GM15510 (cell line): ENCODE measurements around the gene SNAP23.
A peak's percentile ranks its signal among the peaks of the same experiment; 100 is the strongest.

Experiments used
- POLR2A ChIP-seq: IDR thresholded peaks from 3 replicates; pipeline ENCODE4 v1.6.1; 2011; ENCODE audit warnings: borderline replicate concordance; ENCODE audit not compliant: insufficient read length; ENCODE audit errors: extremely low read depth

The SNAP23 gene

DNA sequence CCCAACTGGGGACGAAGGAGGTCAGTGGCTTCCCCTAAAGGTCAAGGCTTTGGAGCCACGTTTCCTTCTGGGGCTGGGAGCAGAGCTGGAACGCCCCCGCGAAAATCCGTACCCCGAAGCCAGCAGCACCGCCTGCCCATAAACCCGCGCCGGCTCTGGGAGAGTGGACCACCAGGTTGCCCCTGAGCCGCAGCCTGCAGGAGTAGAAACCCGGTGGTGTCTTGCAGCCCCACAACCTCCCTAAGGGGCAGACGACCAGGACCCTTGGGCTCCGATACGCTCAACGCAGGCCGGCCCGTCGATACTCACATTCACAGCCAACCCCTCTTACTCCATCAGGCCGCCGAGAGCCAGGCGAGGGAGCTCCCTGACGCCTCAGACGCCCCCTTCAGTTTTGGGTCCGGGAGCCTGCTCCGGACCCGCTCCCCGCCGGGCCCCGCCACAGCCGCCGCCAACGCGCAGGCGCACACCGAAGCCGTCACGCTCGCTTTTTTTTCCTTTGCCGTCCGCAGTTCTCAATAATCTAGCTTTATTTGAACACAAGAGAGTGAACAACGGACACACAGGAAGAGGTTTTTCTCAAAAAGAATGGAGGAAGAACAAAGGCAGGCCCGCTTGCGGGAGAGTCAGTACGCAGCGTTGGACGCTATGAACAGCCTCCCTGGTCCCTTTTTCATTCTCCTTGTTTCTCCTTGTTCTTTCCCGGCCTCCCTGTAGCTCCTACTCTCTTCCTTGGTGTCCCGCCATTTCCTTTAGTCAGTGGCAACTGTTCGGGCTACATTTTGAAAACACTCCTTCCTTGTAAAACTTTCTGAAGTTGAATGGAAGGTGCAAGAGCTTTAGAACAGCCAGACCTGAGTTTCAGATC, 4.5 kb upstream of the SNAP23 start, which contains the start of gene ZNF106:
ZNF106 (minus strand) TSS at position 471 of the 868 bp plus-strand sequence. CDS start 18,852 bp downstream, outside the sequence.
- peak; percentile 92 for TF ChIP-seq POLR2A

- no peak for TF ChIP-seq POLR2A
Measured at GRCh38 chr15:42491539-42492225, 3.8 kb upstream of the SNAP23 start.

DNA sequence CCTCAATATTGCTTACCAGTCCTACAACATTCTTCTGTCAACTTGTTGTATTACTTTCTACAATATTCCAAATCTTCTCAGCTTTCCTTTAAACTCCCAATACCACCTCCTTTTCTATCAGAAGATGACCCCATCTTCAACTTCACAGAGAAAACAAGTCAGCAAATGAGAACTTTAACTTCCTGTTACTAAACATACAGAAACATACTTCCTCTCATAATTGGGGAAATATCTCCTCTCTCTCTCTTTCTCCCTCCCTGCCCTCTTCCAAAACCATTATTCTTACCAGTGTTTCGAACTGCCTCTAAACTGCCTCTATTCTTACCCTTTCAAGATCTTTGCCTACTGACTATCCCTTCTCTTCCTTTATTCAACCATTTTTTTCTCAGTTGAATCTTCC, 1.8 kb upstream of the SNAP23 start:
- no peak for TF ChIP-seq POLR2A

GRCh38 chr15:42494998-42495360, 455 bp upstream of the SNAP23 start:
- TF ChIP-seq POLR2A = no peak

DNA sequence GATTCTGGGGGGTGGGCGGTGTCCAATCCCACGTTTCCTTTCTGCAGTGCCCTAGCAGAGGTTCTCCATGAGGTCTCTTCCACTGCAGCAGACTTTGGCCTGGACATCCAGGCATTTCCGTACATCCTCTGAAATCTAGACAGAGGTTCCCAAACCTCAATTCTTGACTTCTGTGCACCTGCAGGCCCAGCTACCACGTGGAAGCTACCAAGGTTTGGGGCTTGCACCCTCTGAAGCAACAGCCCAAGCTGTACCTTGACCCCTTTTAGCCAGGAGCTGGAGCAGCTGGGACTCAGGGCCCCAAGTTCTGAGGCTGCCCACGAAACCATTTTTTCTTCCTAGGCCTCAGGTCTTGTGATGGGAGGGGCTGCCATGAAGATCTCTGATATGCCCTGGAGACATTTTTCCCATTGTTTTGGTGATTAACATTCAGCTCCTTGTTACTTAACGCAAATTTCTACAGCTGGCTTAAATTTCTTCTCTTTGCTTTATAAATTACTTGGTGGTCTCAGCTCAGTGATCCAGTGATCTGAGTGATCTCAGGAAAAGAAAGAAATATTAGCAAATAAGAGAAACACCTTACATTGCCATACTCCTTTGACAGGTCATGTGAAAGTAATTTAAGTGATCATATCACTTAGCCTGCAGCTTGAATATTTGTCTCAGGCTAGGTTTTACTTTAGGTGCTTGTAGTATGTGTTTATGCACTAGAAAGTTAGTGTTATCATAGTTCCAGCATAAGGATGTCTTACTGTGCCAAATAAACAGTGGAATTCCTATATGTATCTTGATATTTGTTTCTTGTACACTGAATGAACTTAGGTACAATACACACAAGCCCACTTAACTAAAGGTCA, 3.0 kb downstream of the SNAP23 start:
- TF ChIP-seq POLR2A = no peak

- no peak for TF ChIP-seq POLR2A
Measured at GRCh38 chr15:42499858-42500609, 4.6 kb downstream of the SNAP23 start.

DNA sequence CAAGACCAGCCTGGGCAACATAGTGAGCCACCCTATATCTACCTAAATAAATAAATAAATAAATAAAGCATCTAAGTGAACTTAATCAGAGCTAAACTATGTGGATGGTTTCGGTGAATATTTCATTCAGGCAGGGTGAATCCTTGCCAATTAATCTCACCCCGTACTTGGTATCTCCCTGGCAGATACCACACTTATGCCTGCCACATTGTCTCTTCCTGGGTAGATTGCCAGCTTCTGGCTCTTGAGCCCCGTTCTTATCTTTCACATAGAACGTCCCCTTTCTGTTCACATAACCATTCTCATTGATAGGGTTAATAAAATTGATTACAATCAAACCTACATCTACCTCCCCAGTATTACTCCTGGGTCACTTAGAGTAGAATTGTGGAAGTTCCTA, 7.0 kb downstream of the SNAP23 start:
- no peak for TF ChIP-seq POLR2A

DNA sequence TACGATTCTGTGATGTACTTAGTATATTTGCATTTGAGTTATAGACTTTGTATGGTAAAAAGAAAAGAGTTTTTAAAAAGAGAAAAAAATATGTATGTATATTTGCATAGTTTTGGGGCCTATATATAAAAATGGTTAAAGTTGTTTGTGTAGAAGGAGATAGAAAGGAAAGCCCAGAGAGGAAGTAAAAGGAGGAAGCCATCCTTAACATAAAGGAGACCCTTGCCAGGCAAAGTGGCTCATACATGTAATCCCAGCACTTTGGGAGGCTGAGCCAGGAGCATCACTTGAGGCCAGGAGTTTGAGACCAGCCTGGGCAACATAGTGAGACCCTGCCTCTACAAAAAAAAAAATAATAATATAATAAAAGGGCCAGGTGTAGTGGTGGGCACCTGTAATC, 8.4 kb downstream of the SNAP23 start:
- no peak for TF ChIP-seq POLR2A

- TF ChIP-seq POLR2A = no peak
Measured at GRCh38 chr15:42504631-42505030, 9.2 kb downstream of the SNAP23 start.

- no peak for TF ChIP-seq POLR2A
Measured at GRCh38 chr15:42507514-42507913, 12.1 kb downstream of the SNAP23 start.

DNA sequence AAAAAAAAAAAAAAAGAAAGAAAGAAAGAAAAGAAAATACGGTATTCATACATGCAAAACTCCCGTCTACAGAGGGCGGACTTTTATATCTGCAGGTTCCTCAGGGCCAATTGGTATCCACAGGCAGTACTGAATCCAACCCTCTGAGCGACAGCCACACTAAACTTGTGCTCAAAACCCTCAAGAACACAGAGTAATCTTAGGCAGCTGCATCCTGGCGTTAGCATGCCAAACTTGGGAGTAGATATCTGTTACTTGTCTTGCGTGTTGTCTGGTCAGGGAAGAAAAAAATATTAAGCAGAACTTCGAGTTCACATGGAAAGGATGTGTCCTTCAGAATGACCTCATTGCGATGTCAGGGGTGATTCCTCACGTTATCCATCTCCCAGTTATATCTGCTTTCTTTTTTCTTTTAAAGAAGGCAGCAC, 12.8 kb downstream of the SNAP23 start:
- TF ChIP-seq POLR2A = no peak

DNA sequence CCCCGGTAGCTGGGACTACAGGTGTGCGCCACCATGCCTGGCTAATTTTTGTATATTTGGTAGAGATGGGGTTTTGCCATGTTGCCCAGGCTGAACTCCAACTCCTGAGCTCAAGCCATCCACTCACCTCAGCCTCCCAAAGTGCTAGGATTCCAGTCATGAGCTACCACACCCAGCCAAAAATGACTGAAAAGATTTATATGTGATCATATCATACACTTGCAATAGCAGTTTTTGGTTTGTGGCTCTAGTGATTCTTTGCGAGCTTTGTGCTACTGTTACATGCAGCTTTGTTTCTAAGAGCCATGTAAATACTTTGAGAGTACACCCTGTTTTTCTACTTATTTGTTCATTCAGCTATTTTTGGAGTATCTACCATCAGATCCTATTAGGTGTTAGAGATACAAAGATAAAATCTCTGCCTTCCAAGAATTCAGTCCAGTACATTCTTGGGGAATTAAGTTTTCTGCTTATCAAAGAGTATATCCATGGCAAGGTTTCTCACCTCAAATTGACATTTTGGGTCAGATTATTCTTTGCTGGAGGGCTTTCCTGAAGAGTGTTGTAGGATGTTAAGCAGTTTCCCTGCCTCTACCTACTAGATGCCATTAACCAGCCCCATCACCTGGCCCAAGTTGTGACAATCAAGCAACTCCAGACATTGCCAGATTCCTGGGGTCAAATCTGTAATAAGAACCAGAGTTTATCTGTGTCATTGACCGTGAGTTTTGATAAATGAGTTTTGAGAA, 15.0 kb downstream of the SNAP23 start:
- TF ChIP-seq POLR2A = no peak

- no peak for TF ChIP-seq POLR2A
Measured at GRCh38 chr15:42511007-42511391, 15.6 kb downstream of the SNAP23 start.

- TF ChIP-seq POLR2A = no peak
Measured at GRCh38 chr15:42523331-42523730, 27.9 kb downstream of the SNAP23 start.
